Measurements from ENCODE around the gene GPR146. TPM values are rescaled to one million over a fixed set of nuclear protein-coding genes. Genes with fewer than 3 reads are reported as not detected.

The GPR146 gene
- total RNA-seq, 1 donor from 2014 or later = 1.9 TPM

- H3K36me3 Mint-ChIP-seq (ENCODE audit: insufficient read depth) = no peaks in the 10 kb centered on the region
- no peak for DNase-seq (ENCODE audit: low spot score, unreplicated experiment)
These were observed 10.1 kb downstream of the GPR146 start for GRCh38 chr7:1054438-1054837.

GRCh38 chr7:1054861-1055450 lies 10.6 kb downstream of the GPR146 start:
- Mint-ChIP-seq H3K36me3 (ENCODE audit: insufficient read depth) (no peaks in the 10 kb centered on the region), H3K4me3 (ENCODE audit: low read depth) (no peak overlapping the region), H3K27me3 (no peaks in the 10 kb centered on the region), H3K4me1 (ENCODE audit: low read depth) (peaks cover 3% of the 10 kb centered on the region), H3K9me3 (ENCODE audit: low read depth) (no peaks in the 10 kb centered on the region), H3K27ac (no peak overlapping the region)
- DNase-seq (ENCODE audit: low spot score, unreplicated experiment) = no peak
- TF ChIP-seq, protein P1, sequence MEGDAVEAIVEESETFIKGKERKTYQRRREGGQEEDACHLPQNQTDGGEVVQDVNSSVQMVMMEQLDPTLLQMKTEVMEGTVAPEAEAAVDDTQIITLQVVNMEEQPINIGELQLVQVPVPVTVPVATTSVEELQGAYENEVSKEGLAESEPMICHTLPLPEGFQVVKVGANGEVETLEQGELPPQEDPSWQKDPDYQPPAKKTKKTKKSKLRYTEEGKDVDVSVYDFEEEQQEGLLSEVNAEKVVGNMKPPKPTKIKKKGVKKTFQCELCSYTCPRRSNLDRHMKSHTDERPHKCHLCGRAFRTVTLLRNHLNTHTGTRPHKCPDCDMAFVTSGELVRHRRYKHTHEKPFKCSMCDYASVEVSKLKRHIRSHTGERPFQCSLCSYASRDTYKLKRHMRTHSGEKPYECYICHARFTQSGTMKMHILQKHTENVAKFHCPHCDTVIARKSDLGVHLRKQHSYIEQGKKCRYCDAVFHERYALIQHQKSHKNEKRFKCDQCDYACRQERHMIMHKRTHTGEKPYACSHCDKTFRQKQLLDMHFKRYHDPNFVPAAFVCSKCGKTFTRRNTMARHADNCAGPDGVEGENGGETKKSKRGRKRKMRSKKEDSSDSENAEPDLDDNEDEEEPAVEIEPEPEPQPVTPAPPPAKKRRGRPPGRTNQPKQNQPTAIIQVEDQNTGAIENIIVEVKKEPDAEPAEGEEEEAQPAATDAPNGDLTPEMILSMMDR (IDR thresholded peaks at IDR 0.05; ENCODE audit: unreplicated experiment) = no peak

More at GRCh38 chr7:1054438-1054837, 10.1 kb downstream of the GPR146 start:
- Mint-ChIP-seq H3K4me1 (ENCODE audit: low read depth) (peaks cover 3% of the 10 kb centered on the region), H3K27ac (no peak overlapping the region), H3K27me3 (no peaks in the 10 kb centered on the region), H3K9me3 (ENCODE audit: low read depth) (no peaks in the 10 kb centered on the region), H3K4me3 (ENCODE audit: low read depth) (no peak overlapping the region)
- TF ChIP-seq, protein P1 (IDR thresholded peaks at IDR 0.05; ENCODE audit: unreplicated experiment) = no peak

DNA sequence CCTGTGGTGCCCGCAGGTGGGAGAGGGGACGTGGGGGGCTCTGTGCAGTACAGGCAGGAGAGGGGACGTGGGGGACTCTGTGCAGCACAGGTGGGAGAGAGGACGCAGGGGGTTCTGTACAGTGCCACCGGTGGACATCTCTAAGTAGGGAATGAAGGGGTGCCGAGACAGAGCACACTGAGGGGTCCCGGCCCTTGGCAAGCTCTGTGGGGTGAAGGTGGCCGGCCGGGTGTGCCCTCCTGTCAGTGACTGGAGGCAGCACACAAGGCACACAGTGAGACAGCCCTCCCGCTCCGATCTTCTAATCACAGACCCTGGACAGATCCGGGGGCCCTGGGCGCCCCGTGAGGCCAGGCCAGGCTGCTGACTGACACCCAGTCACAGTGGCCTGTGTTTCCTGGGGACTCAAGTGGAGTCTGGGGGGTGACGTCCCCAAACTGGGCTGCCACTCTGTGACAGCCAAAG lies 11.2 kb downstream of the GPR146 start:
- Mint-ChIP-seq H3K9me3 (ENCODE audit: low read depth) (no peaks in the 10 kb centered on the region), H3K4me3 (ENCODE audit: low read depth) (no peak overlapping the region), H3K27me3 (no peaks in the 10 kb centered on the region), H3K4me1 (ENCODE audit: low read depth) (peaks cover 5% of the 10 kb centered on the region), H3K27ac (no peak overlapping the region), H3K36me3 (ENCODE audit: insufficient read depth) (no peaks in the 10 kb centered on the region)
- DNase-seq (ENCODE audit: low spot score, unreplicated experiment) = no peak
- TF ChIP-seq, protein P1 (IDR thresholded peaks at IDR 0.05; ENCODE audit: unreplicated experiment) = no peak

DNA sequence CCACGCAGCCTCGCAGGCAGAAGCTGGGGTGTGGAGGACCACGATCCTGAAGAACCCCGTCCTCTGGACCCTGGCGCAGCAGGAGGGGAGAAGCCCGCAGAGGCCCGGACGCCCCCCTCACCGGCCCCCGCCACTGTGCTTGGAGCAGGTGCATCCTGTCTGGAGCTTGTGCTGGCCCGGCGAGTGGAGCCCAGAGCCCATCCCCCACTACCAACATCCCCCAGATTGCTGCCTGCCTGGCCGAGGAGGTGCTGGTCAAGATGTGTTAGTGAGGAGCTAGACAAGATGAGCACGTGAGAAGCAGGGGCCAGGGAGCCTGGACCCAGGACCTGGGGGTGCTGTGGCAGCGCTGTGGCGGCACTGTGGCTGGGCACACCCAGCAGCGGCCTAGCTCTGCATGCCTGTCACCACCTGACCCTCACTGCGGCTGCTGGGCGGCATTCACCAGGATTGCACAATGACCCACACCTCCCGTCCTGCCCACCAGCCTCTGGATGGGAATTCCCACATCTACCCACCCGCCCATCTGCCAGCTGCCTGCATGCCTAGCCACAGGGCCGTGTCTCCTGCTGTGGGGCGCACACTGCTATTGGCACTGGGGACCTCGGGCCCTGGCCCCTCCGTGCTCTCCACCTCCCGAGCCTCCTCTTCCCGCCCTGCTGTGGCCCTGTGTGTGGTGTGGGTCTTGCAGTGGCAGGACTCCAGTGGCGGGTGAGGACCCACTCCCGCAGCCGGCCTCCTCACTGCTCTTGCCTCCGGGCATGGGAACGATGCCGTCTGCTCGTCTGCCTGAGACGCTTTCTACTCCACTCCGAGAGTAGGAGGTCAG lies 11.8 kb downstream of the GPR146 start:
- Mint-ChIP-seq H3K9me3 (ENCODE audit: low read depth) (no peaks in the 10 kb centered on the region), H3K4me3 (ENCODE audit: low read depth) (no peak overlapping the region), H3K27ac (no peak overlapping the region), H3K27me3 (no peaks in the 10 kb centered on the region), H3K4me1 (ENCODE audit: low read depth) (peaks cover 5% of the 10 kb centered on the region), H3K36me3 (ENCODE audit: insufficient read depth) (no peaks in the 10 kb centered on the region)
- no peak for DNase-seq (ENCODE audit: low spot score, unreplicated experiment)
- TF ChIP-seq, protein P1 (IDR thresholded peaks at IDR 0.05; ENCODE audit: unreplicated experiment) = no peak

- Mint-ChIP-seq H3K36me3 (ENCODE audit: insufficient read depth) (no peaks in the 10 kb centered on the region), H3K4me3 (ENCODE audit: low read depth) (no peak overlapping the region), H3K9me3 (ENCODE audit: low read depth) (no peaks in the 10 kb centered on the region), H3K4me1 (ENCODE audit: low read depth) (peaks cover 5% of the 10 kb centered on the region), H3K27me3 (peaks cover 2% of the 10 kb centered on the region), H3K27ac (no peak overlapping the region)
- DNase-seq (ENCODE audit: low spot score, unreplicated experiment) = no peak
- TF ChIP-seq, protein P1 (IDR thresholded peaks at IDR 0.05; ENCODE audit: unreplicated experiment) = no peak
These were observed 12.6 kb downstream of the GPR146 start for GRCh38 chr7:1056785-1057410.
